HFFc6 (cell line): ENCODE data around the gene FAT2. TPM values are rescaled to one million over a fixed set of nuclear protein-coding genes. Genes with fewer than 3 reads are reported as not detected.
"Not testable (repeated sequence)": the region's sequence is repeated elsewhere in the genome, so short reads cannot be mapped to it uniquely, and the experiment has no call there.

ENCODE experiments used
- DNase-seq: peaks from one replicate; pipeline ENCODE4 v3.0.0-alpha.2; 2018
- H3K27ac Mint-ChIP-seq: 2 replicates; pipeline ENCODE4 v1.8.0; 2020; ENCODE audit warnings: mild to moderate bottlenecking, mixed read lengths
- H3K27me3 Mint-ChIP-seq: 2 replicates; pipeline ENCODE4 v1.8.0; 2021; ENCODE audit warnings: mild to moderate bottlenecking, moderate library complexity, mixed read lengths; ENCODE audit not compliant: insufficient read depth
- H3K36me3 Mint-ChIP-seq: 2 replicates; pipeline ENCODE4 v1.8.0; 2021; ENCODE audit warnings: low read depth, mixed read lengths
- H3K4me1 Mint-ChIP-seq: 2 replicates; pipeline ENCODE4 v1.8.0; 2020; ENCODE audit warnings: low read depth, mixed read lengths
- H3K4me3 Mint-ChIP-seq: 2 replicates; pipeline ENCODE4 v1.8.0; 2020; ENCODE audit warnings: mild to moderate bottlenecking, moderate library complexity, mixed read lengths
- H3K9me3 Mint-ChIP-seq: 2 replicates; pipeline ENCODE4 v1.8.0; 2020; ENCODE audit warnings: mild to moderate bottlenecking, mixed read lengths
- total RNA-seq, 6 experiments: library from RNA; stranded (reverse); fragmentation: NEBNext Ultra II Directional; extraction: Animal tissue kit (Norgen Biotek cat#: 25700); gene quantifications; 2 replicates in 1 of 6; 3 replicates in 5 of 6; pipeline ENCODE4 v1.2.3, GENCODE V29; 2021
- TF ChIP-seq, protein P1 (sequence below): fragments of 200-600 bp; sonication (generic); IDR thresholded peaks from 2 replicates; pipeline ENCODE4 v1.5.0; 2021; ENCODE audit warnings: antibody characterized with exemption, mild to moderate bottlenecking

Gene FAT2
- total RNA-seq, 6 experiments from 2014 or later: not detected

DNA sequence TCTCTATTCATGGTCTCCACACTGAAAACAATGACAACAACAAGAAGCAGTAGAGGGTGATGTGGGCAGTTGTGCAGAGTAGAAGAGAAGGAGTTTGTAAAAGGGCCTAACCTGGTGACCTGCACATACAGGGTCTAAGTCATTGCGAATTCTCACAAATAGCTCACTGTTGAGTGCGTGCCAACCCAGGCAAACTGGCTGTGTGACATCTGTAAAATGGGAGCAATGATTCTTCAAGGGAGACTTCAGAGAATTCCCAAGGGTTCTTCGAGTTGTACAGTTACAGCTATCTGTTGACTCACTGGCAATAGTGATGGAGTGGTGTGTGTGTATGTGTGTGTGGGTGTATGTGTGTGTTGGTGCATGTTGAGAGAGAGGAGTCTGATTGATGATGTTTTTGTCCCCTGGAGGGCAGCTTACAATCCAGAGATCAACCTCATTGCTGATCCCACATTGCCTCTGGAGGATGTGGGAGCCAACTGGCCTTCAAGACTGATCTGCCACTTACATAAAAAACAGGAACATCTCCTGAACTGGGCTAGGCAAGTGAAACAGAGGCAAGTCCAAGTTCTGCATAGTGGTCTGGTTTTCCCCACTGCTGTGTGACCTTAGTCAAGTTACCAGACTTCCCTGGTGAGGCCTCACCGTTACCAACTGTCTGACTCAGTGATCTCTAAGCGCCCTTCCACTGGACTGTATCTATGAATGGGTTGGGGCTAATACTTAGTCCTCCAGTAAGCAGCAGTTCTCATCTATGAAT is 3.2 kb downstream of the FAT2 start:
- Mint-ChIP-seq H3K27me3 (peaks cover 29% of the 10 kb centered on the region), H3K9me3 (no peaks in the 10 kb centered on the region), H3K27ac (no peak overlapping the region), H3K36me3 (no peaks in the 10 kb centered on the region), H3K4me3 (no peak overlapping the region), H3K4me1 (peaks cover 4% of the 10 kb centered on the region; the same call in 1 of the 2 replicates)
- DNase-seq: no peak
- TF ChIP-seq, protein P1, sequence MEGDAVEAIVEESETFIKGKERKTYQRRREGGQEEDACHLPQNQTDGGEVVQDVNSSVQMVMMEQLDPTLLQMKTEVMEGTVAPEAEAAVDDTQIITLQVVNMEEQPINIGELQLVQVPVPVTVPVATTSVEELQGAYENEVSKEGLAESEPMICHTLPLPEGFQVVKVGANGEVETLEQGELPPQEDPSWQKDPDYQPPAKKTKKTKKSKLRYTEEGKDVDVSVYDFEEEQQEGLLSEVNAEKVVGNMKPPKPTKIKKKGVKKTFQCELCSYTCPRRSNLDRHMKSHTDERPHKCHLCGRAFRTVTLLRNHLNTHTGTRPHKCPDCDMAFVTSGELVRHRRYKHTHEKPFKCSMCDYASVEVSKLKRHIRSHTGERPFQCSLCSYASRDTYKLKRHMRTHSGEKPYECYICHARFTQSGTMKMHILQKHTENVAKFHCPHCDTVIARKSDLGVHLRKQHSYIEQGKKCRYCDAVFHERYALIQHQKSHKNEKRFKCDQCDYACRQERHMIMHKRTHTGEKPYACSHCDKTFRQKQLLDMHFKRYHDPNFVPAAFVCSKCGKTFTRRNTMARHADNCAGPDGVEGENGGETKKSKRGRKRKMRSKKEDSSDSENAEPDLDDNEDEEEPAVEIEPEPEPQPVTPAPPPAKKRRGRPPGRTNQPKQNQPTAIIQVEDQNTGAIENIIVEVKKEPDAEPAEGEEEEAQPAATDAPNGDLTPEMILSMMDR: no peak

DNA sequence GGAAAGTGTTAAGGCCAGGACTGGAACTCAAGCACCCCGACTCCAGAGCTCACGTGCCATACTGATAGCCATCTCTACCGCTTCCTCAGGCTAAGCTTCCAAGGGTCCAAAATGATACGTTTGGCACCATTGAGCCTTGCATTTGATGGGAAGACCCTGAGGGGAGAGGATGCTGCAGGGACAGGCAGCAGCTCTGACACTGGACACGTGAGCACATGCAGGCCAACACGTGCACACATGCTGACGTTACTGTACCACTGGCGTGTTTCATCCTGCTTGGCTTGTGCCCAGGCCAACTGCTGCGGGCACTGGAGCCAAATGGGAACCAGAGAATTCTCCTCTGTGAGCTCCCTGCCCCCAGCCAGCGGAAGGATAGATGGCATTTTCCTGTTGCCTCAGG is 5.2 kb downstream of the FAT2 start:
- peak; percentile 8 for DNase-seq
- Mint-ChIP-seq H3K27ac (no peak overlapping the region), H3K4me1 (peaks cover 4% of the 10 kb centered on the region; the same call in 1 of the 2 replicates), H3K4me3 (no peak overlapping the region), H3K9me3 (no peaks in the 10 kb centered on the region), H3K27me3 (peaks cover 38% of the 10 kb centered on the region), H3K36me3 (no peaks in the 10 kb centered on the region)
- TF ChIP-seq, protein P1: no peak

DNA sequence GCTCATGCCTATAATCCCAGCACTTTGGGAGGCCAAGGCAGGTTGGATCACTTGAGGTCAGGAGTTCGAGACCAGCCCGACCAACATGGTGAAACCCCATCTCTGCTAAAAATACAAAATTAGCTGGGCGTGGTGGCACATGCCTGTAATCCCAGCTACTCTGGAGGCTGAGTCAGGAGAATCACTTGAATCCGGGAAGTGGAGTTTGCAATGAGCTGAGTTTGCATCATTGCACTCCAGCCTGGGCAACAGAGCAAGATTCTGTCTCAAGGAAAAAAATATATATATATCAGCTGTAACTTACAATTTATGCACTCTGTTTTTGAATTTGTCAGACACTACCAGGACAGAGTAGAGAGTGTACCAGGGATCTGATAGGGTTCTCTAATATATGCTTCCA is 5.8 kb downstream of the FAT2 start:
- not testable (repeated sequence) for H3K36me3 Mint-ChIP-seq, H3K9me3 Mint-ChIP-seq, DNase-seq, H3K4me3 Mint-ChIP-seq, H3K27ac Mint-ChIP-seq, H3K4me1 Mint-ChIP-seq
- peaks cover 37% of the 10 kb centered on the region for H3K27me3 Mint-ChIP-seq

DNA sequence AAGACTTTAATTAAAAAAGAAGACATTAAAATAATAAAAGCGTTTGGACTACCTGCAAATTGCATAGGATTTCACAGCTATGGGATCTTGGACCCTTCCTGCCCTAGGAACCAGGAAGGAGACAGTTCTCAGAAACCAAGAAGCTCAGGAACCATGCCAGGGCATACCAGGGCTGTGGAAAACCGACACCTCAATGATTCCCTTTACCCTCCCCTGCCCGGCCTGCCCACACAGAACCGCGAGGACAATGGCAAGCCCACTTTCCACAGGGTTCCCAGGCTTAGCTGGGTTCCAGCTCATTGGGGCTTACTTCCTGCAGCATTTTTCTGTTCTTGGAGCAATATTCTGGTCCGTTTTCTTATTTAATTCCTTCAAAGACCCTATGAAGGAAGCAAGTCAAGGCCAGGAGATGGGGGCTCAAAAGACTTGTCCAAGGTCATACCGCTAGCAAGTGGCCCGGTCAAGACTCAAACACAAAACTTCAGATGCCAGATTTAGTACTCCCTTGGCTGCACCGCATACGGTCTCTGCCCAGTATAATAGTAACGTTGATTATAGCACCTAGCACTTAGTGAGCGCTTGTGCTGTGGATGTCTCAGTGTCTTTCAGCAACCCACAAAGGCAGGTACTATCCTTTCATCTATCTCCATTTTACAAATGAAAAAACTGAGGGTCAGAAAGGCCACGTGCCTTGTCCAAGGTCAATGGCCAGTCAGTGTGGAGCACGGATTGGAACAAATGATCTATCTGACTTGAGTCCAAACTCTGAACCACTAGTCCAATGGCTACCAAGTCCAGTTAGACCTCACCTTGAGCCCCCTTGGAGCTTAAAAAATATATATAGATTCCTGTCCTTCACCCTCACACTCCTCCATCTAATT is 6.8 kb downstream of the FAT2 start:
- Mint-ChIP-seq H3K9me3 (no peaks in the 10 kb centered on the region), H3K4me3 (no peak overlapping the region), H3K4me1 (peaks cover 4% of the 10 kb centered on the region; the same call in 1 of the 2 replicates), H3K36me3 (no peaks in the 10 kb centered on the region), H3K27me3 (peaks cover 36% of the 10 kb centered on the region), H3K27ac (no peak overlapping the region)
- DNase-seq: no peak
- TF ChIP-seq, protein P1: no peak

DNA sequence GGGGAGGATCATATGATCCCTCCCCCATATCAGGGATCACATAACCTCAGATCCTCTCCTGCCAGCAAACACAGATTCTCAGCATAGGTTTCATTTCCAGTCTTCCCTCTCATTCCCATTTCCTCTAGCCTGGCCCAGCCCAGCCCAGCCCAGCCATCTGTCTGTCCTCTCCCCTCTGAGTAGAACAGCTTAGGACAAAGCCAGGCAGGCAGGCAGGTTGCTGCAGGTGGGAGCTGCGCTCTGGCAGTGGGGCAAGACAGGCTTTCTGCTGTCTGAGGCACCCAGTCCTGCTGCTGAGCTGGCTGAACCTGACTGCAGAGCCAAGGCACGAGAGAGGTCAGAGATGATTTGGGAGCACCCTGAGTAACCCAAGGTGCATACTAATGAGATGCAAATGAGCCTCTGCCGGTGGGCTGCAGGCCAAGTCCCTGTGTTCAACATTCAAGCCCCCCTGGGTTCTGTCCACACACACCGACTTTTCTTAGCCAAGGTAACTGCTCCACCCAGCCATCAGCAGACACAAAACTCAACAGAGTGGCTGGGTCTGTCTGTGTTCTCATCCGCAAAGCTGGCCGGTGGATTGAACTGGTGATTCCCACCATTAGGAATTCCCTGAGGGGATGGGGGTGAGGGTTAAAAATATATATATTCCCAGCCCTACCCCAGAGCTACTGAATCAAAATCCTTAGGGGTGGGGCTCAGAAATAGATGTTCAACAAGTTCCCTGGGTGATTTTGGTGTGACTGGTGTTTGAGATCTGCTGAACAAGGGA is 9.1 kb downstream of the FAT2 start:
- peaks cover 35% of the 10 kb centered on the region for H3K27me3 Mint-ChIP-seq
- no peaks in the 10 kb centered on the region for H3K9me3 Mint-ChIP-seq
- no peak overlapping the region for H3K4me3 Mint-ChIP-seq
- H3K4me1 Mint-ChIP-seq: peaks cover 4% of the 10 kb centered on the region; the same call in 1 of the 2 replicates
- H3K36me3 Mint-ChIP-seq: no peaks in the 10 kb centered on the region
- no peak for DNase-seq
- TF ChIP-seq, protein P1: no peak
- H3K27ac Mint-ChIP-seq: no peak overlapping the region
